ENCODE results near the gene NUP62.
A peak's percentile ranks its signal among the peaks of the same experiment; 100 is the strongest.

NUP62 gene

DNA sequence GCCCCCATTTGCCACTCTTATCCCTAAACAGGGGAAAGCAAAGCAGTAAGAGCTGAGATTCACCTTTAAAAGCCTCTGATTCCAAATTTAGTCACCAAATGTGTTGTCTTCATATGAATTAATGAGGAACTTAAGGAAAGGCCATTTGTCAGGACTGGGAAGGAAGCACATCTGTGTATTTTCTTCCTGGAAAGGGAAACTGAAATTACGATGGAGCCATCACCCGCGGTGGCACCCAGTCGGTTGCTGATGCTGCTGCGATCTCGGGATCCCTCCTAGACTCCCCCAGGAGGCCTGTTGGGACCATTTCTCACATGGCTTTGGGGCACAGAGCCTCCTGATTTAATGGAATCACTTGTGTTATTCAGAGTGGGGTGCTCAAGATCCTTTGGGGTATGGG is 25.2 kb downstream of the NUP62 start:
- DNase-seq (ENCODE audit: low spot score), result no peak

GRCh38 chr19:49896863-49897621 is 32.3 kb downstream of the NUP62 start, which contains the start of gene IL4I1:
Gene IL4I1 (minus strand): TSS chr19:49896887. CDS start chr19:49896160, 727 bp downstream.
- DNase-seq (ENCODE audit: low spot score), result no peak

DNA sequence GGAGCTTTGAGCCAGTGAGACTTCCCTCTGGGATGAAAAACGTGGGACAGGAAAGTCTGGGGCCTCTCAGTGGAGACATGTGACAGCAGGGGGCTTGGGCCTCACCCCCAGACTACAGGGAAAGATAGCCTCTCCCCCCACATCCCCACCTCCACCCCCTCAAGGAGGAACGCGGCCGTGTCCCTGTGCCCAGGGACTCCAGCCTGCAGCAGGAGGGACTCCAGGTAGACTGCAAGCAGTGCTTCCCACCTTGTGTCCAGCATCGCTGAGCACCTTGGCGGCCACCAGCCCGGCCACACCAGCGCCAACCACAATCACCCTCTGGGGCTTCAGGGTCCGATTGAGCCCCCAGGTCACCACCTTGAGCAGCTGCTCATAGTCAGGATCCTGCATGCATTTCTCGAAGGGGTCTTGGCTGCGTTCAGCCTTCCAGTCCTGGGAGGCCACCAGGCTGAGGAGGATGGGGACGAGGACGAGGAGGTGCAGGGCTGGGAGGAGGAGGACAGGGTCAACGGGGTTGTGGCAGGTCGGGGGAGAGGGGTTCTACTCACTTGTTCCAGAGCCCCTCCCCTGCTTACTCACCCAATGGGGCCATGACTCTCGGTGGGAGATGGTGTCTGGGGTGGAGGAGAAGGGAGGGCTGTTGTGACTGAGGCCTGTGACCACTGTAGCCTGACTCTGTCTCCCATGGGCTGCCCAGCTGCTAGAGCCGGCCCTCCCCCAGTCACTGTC is 33.6 kb downstream of the NUP62 start:
- no peak for DNase-seq (ENCODE audit: low spot score)

- no peak for DNase-seq (ENCODE audit: low spot score)
These were observed 34.3 kb downstream of the NUP62 start for GRCh38 chr19:49894879-49895565.

DNA sequence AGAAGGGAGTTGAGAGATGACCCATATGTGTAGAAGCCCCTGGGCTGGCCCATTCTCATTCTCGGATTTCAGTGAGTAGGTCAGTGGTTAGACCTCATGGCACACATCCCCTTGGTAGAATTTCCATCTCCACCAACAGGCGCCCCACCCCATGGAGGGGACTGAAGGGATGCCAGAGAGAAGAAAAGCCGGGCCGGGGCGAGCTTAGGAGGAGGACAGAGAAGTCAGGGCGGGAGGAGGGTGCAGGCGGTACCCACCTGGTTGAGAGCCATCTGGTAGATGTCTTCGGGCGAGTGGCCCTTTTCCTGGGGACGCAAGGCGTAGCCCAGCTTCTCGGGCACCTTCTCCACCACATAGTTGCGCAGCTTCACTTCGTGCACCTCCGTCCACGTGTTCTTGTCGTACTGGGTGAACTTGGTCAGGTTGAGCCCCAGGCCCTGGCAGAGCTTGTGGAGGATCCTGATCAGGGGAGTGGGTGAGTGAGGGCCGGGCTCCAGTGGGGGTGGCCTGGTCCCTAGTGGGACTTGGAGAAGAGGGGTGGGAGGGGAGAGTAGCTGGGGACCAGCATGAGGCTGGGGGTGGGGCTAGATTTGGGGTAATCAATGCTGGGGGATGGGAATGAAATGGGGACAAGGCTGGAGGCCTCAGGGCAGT is 35.2 kb downstream of the NUP62 start:
- DNase-seq (ENCODE audit: low spot score), result no peak

- DNase-seq (ENCODE audit: low spot score), result no peak
These were observed 36.6 kb downstream of the NUP62 start for GRCh38 chr19:49892716-49893115.

GRCh38 chr19:49891393-49891792 is 37.9 kb downstream of the NUP62 start:
- DNase-seq (ENCODE audit: low spot score), result no peak

GRCh38 chr19:49890349-49891311 is 38.7 kb downstream of the NUP62 start:
- DNase-seq (ENCODE audit: low spot score), result peak; percentile 48

GRCh38 chr19:49889687-49890348 is 39.5 kb downstream of the NUP62 start:
- DNase-seq (ENCODE audit: low spot score), result peak; percentile 83

DNA sequence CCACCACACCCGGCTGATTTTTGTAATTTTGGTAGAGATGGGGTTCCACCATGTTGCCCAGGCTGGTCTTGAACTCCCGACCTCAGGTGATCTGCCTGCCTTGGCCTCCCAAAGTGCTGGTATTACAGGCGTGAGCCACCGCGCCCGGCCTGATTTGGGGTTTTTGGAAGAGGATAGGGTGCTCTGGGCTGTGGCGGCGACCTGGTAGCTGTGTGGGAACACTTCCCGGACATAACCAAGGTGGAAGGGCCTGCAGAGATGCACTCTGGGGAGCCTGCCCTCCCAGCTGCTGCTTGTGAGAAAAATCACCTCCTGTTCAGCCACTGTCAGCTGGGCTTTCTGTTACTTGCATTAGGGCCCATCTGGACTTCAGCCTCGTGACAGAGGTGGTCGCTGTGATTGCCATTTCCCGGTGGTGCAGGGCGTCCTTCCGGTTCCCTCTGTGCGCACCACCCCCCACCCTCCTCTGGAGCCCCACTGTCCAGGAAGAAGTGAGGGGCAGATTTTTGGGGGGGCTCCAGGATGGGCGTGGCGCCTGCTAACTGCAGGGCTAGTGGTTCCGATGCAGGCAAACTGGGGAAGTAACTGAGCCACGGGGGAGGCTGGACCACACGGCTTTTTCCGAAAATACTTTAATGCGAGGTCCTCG is 40.1 kb downstream of the NUP62 start:
- no peak for DNase-seq (ENCODE audit: low spot score)

DNA sequence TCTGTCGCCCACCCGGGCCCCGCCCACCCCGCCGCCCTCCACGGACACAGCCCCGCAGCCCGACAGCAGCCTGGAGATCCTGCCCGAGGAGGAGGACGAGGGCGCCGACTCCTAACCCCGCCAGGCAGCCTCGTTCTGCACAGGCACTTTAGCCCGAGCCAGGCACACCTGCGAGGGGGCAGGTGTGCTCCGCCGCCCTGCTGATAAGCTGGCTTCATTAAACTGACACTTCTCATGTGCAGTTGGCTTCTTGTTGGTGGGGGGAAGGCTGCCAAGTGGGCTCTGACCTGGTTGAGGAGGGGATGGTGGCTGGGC is 40.8 kb downstream of the NUP62 start:
- no peak for DNase-seq (ENCODE audit: low spot score)

DNA sequence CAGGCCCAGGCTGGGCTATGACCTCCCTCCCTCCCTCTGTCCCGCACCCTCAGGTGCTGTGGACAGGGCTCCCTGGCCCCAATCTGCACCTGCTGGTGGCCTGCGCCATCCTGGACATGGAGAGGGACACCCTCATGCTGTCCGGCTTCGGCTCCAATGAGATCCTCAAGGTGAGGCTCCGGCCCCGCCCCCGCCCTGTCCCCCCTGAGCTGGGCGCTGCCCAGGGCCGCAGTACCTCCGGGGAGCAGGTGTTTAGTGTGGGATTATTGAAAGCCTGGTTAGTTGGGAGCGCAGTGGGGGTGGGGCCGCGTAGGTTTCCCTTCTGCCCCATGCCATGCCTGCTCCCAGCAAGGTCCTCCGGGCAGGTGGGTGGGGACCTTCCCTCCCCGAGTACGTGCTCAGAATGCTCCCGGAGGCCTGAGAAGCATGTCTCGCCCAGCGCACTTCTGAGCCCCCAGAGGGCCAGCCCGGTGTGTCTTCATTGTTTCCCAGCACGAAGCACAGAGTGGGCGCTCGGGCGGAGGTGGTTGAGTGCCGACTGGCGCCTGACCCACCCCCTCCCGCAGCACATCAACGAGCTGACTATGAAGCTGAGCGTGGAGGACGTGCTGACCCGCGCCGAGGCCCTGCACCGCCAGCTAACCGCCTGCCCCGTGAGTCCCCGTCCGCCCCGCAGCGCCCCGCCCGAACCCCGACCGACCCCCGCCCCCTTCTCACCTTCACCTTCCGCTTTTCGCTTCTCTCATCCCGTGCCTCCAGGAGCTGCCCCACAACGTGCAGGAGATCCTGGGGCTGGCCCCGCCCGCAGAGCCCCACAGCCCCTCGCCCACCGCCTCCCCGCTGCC is 41.4 kb downstream of the NUP62 start:
- DNase-seq (ENCODE audit: low spot score), result no peak

DNA sequence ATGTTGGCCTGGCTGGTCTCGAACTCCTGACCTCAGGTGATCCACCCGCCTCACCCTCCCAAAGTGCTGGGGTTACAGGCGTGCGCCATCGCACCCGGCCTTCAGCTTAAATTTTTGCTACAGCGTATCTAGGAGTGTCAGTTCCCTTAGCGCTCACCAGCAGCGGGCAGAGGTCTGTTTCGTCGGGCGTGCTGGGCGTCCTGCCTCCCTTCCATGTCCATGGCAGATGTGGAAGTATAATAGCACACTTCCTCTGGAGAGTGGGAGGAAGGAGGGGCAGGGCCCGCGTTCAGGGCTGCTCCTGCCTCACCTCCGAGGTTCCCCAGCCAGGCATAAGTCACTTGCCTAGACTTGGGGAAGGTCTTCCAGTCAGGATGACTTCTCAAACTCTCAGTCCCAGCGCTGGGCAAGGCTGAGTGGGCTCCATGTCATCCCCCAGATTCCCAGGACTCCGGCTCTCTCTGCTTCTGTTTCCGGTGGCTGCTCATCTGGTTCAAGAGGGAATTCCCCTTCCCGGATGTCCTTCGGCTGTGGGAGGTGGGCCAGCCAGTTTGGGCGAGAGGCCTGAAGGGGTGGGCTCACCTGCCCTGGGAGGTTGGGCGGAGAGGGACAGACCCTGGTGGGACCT is 42.2 kb downstream of the NUP62 start:
- DNase-seq (ENCODE audit: low spot score), result no peak

DNA sequence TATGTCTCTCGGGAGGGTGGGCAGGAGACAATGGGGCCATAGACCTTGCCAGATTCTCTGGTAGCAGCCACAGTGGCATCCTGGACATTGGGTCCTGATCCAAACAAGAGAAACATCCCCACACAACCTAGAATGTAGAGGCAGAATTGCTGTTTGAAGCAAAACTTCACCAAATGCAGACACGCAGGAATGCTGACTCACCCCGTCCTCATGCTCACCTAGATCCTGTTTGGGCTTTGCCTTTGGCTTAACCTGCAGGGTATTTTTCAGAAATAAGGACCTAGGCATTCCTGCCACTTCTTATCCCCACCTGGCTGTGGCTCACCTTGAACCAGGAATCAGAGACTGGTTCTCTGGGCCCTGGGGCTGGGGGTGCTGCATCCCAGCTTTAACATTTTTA is 44.5 kb downstream of the NUP62 start:
- no peak for DNase-seq (ENCODE audit: low spot score)

- DNase-seq (ENCODE audit: low spot score), result no peak
These were observed 45.2 kb downstream of the NUP62 start for GRCh38 chr19:49884109-49884508.

DNA sequence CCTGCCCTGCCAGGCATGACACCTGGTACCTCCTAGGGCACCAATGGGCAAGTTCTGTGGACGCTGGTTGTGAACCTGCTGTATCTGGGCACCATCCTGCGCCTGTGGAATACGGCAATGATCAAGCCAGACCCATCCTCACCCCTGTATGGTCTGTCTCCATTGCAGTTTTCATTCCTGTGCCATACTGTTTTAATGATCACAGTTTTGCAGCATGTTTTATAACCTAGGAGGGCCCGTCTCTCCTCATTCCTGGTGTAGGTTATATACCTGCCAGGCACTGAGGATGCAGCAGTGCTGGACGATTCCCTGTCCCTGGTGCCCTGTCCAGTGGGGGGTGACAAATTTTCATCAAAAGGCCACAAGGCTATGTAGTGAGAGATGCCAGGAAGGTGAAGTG is 46.2 kb downstream of the NUP62 start:
- no peak for DNase-seq (ENCODE audit: low spot score)

DNA sequence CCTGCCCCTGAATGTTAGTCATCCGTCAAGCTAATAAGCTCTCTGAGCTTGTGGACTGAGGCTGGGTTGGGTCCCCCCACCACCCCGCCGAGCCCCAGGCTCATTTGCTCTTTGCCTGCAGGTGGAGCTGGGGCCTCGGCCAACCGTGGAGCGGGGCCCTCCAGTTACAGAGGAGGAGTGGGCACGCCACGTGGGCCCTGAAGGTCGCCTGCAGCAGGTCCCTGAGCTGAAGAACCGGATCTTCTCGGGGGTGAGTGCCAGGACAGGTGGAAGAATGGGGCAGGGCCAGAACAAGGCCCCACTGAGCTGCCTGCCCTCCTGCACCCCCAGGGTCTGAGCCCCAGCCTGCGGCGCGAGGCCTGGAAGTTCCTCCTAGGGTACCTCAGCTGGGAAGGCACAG is 46.7 kb downstream of the NUP62 start:
- DNase-seq (ENCODE audit: low spot score), result no peak

GRCh38 chr19:49881672-49882394 is 47.5 kb downstream of the NUP62 start:
- no peak for DNase-seq (ENCODE audit: low spot score)

All from hematopoietic multipotent progenitor cell treated with erythropoietin and hydrocortisone succinate and interleukin-3 and kit ligand, for 17 days (in vitro differentiated cells).